CD8-positive, alpha-beta memory T cell (primary cell): ENCODE measurements around the gene SIPA1L2. TPM values are rescaled to one million over a fixed set of nuclear protein-coding genes. Genes with fewer than 3 reads are reported as not detected.

Experiments used
- CTCF ChIA-PET: fragments of 350-600 bp; sonication (Branson Sonifier 250); formaldehyde crosslinking; loops from one replicate; lab custom pipeline; 2021; ENCODE audit warnings: antibody characterized with exemption; lab: Charles Lee
- POLR2A ChIA-PET: fragments of 350-600 bp; sonication (Branson Sonifier 250); formaldehyde crosslinking; loops from one replicate; lab custom pipeline; 2021; ENCODE audit warnings: antibody characterized with exemption; lab: Charles Lee
- DNase-seq, 5 donors: peaks; one replicate each; pipeline versions ENCODE4 v3.0.0 to v3.0.0-alpha.2; 2020 to 2022; ENCODE audit warnings: mixed read lengths in 1 of 5
- H3K27ac ChIP-seq: one replicate; pipeline ENCODE4 v1.7.0; 2013; ENCODE audit warnings: low read depth, mild to moderate bottlenecking, low read length, moderate library complexity
- H3K27me3 ChIP-seq: 2 replicates; pipeline ENCODE4 v1.7.0; 2013; ENCODE audit warnings: low read length, mild to moderate bottlenecking; ENCODE audit not compliant: insufficient read depth, poor library complexity, severe bottlenecking
- H3K36me3 ChIP-seq: 2 replicates; pipeline ENCODE4 v1.7.0; 2013; ENCODE audit warnings: mild to moderate bottlenecking, low read length, moderate library complexity; ENCODE audit not compliant: insufficient read depth
- H3K4me1 ChIP-seq: 2 replicates; pipeline ENCODE4 v1.7.0; 2013; ENCODE audit warnings: mild to moderate bottlenecking, low read length, moderate library complexity; ENCODE audit not compliant: insufficient read depth
- H3K4me3 ChIP-seq: 2 replicates; pipeline ENCODE4 v1.7.0; 2013; ENCODE audit warnings: mild to moderate bottlenecking, low read length
- H3K9me3 ChIP-seq: 2 replicates; pipeline ENCODE4 v1.7.0; 2013; ENCODE audit warnings: mild to moderate bottlenecking, low read length
- H3K27ac Mint-ChIP-seq, 8 donors: one replicate each; pipeline ENCODE4 v1.8.0; 2020 to 2021; ENCODE audit warnings: mixed read lengths in 8 of 8, mild to moderate bottlenecking in 6 of 8, inconsistent platforms in 3 of 8, moderate library complexity in 3 of 8
- H3K27me3 Mint-ChIP-seq, 2 donors: one replicate each; pipeline ENCODE4 v1.8.0; 2020 to 2021; ENCODE audit warnings: mixed read lengths in 2 of 2, mild to moderate bottlenecking in 1 of 2, moderate library complexity in 1 of 2
- H3K36me3 Mint-ChIP-seq, 3 donors: one replicate each; pipeline ENCODE4 v1.8.0; 2020 to 2021; ENCODE audit warnings: mixed read lengths in 3 of 3, inconsistent platforms in 1 of 3, mild to moderate bottlenecking in 1 of 3
- H3K4me1 Mint-ChIP-seq, 3 donors: one replicate each; pipeline ENCODE4 v1.8.0; 2020 to 2021; ENCODE audit warnings: mixed read lengths in 3 of 3, inconsistent platforms in 1 of 3, mild to moderate bottlenecking in 1 of 3
- H3K4me3 Mint-ChIP-seq, 7 donors: one replicate each; pipeline ENCODE4 v1.8.0; 2020 to 2021; ENCODE audit warnings: mixed read lengths in 7 of 7, mild to moderate bottlenecking in 6 of 7, moderate library complexity in 4 of 7, inconsistent platforms in 2 of 7
- H3K9me3 Mint-ChIP-seq, 5 donors: one replicate each; pipeline ENCODE4 v1.8.0; 2020 to 2022; ENCODE audit warnings: mixed read lengths in 5 of 5, mild to moderate bottlenecking in 3 of 5, moderate library complexity in 2 of 5, inconsistent platforms in 1 of 5
- polyA plus RNA-seq: library from polyadenylated mRNA; unstranded; fragments of 300-500 nt; fragmentation: Illumina TruSeq; gene quantifications from one replicate; pipeline ENCODE4 v1.2.3, GENCODE V29; 2021
- total RNA-seq, 2 experiments: library from RNA; stranded (reverse); gene quantifications; one replicate each; pipeline ENCODE4 v1.2.3, GENCODE V29; 2021

SIPA1L2 gene
- total and polyA plus RNA-seq, 3 experiments from 2014 or later, result 1.4 to 12.2 (median 10.0) TPM

DNA sequence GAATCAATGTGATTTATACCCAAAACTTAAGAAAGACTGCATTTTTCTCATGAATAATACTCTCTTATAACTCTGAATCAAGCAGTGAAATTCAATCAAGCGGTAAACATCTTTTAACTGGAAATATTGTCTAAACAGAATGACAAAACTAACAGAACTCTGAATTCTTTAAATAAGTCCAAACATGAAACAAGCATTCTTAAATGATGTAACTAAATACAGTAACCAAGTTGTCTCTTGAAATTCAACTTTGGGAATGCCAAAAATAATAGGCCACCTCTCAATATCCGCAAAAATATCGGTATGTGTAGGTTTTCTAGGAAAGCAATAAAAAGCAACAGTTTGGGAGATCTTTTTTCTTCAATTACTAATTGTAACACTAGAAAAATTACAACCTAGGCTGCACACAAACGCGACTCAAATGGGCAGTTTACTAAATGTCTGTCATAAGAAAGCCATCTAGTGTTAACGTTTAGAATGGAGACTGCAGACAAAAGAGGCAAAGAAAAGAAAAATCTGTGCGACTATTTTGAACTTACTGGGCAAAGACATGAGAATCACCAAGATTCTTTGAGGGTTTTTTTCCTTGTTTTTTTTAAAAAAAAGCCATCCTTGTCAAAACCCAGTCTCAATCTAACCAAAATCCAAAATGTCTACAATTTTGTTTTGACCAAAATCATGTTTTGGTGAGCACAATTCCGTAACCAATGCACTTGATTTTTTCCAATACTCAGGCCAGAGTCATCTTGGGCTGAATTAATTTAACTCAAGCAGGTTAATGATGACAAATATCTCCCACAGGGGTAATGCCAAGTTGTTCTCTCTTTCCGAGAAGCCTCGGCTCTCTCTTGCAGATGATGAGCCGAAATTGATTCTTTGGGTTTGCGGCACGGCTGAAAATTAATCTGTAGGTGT is 1.3 kb downstream of the SIPA1L2 start:
- Histone ChIP-seq H3K27ac (no peak overlapping the region), H3K36me3 (no peaks in the 10 kb centered on the region), H3K4me3 (peak overlapping the region; percentile 15), H3K4me1 (peaks cover 9% of the 10 kb centered on the region), H3K9me3 (no peaks in the 10 kb centered on the region), H3K27me3 (no peaks in the 10 kb centered on the region)
- no peak for DNase-seq
- POLR2A ChIA-PET, result no interaction called here
- CTCF ChIA-PET, result interaction anchor here (1.0 to 2.5 kb wide), 6 partner anchors 8 to 872 kb away, joined by 3 to 22 read pairs (median 6); no protein-coding TSS in a partner anchor
- peak overlapping the region in 7 of 8 donors; percentile 27 to 83 (median 71) for H3K27ac Mint-ChIP-seq
- H3K9me3 Mint-ChIP-seq, result no peaks in the 10 kb centered on the region
- peaks cover 26 to 45% (median 30%) of the 10 kb centered on the region in 3 donors for H3K4me1 Mint-ChIP-seq
- H3K4me3 Mint-ChIP-seq, result peak overlapping the region; percentile 87 to 95 (median 92)
- H3K36me3 Mint-ChIP-seq, result peaks cover 0 to 3% (median 0%) of the 10 kb centered on the region in 3 donors
- H3K27me3 Mint-ChIP-seq, result peaks cover 16 to 40% of the 10 kb centered on the region in 2 donors

DNA sequence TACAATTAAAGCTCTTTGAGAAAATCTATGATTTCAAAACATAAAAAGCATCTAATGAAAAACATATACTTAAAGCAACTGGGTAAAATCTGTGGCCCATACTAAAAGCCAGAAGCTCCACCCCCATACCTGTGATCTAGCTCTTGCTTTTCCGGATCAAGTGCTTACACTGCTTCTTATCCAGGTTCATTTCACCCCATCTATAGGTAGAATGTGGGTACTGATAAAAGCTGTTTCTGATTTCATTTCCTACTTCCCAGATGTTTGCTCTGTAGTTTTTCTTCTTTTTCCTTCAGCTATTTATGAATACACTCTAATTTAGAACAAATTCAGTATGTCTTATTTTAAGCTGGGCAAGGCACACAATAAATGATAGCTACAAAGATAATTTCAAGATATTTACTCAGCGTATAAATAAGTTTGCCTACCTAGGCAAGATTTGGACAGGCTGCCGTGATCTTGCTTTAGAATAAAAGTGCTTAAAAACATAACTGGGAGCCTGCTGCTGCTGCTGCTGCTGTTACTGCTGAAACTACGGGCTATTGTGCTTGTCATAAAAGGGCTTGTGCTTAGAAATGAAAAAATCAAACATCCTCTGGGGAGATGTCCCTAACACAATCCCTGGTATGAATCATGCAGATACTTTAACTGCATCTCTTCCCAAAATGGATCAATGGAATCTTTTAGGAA is 2.1 kb downstream of the SIPA1L2 start:
- H3K9me3 ChIP-seq, result no peaks in the 10 kb centered on the region
- Mint-ChIP-seq H3K36me3 (peaks cover 0 to 3% (median 0%) of the 10 kb centered on the region in 3 donors), H3K4me1 (peaks cover 26 to 45% (median 30%) of the 10 kb centered on the region in 3 donors), H3K9me3 (no peaks in the 10 kb centered on the region), H3K4me3 (peak overlapping the region in 5 of 7 donors; percentile 53 to 95 (median 92)), H3K27me3 (peaks cover 16 to 35% of the 10 kb centered on the region in 2 donors), H3K27ac (peak overlapping the region in 5 of 8 donors; percentile 2 to 78 (median 13))
- H3K4me3 ChIP-seq, result no peak overlapping the region
- ChIA-PET POLR2A (no interaction called here), CTCF (interaction anchor here (0.8 to 2.5 kb wide), 14 partner anchors 9 to 872 kb away, joined by 3 to 22 read pairs (median 4); no protein-coding TSS in a partner anchor)
- H3K27ac ChIP-seq, result no peak overlapping the region
- peaks cover 9% of the 10 kb centered on the region for H3K4me1 ChIP-seq
- H3K36me3 ChIP-seq, result no peaks in the 10 kb centered on the region
- no peaks in the 10 kb centered on the region for H3K27me3 ChIP-seq
- DNase-seq, result peak in 2 of 5 donors; percentile 30 to 44

GRCh38 chr1:232627171-232627570 is 2.8 kb downstream of the SIPA1L2 start:
- CTCF ChIA-PET, result interaction anchor here (0.8 to 2.5 kb wide), 14 partner anchors 10 to 871 kb away, joined by 3 to 22 read pairs (median 4); no protein-coding TSS in a partner anchor
- POLR2A ChIA-PET, result no interaction called here
- peaks cover 16 to 29% of the 10 kb centered on the region in 2 donors for H3K27me3 Mint-ChIP-seq

GRCh38 chr1:232626452-232626851 is 3.5 kb downstream of the SIPA1L2 start:
- H3K27me3 Mint-ChIP-seq, result peaks cover 10 to 24% of the 10 kb centered on the region in 2 donors

More at GRCh38 chr1:232627171-232627570, 2.8 kb downstream of the SIPA1L2 start:
- Histone ChIP-seq H3K9me3 (no peaks in the 10 kb centered on the region), H3K4me1 (peaks cover 9% of the 10 kb centered on the region), H3K27me3 (no peaks in the 10 kb centered on the region), H3K36me3 (no peaks in the 10 kb centered on the region), H3K4me3 (no peak overlapping the region), H3K27ac (no peak overlapping the region)
- no peaks in the 10 kb centered on the region for H3K9me3 Mint-ChIP-seq
- H3K4me3 Mint-ChIP-seq, result peak overlapping the region in 3 of 7 donors; percentile 38 to 93 (median 92)
- no peak for DNase-seq
- H3K27ac Mint-ChIP-seq, result peak overlapping the region in 2 of 8 donors; percentile 9 to 21
- H3K4me1 Mint-ChIP-seq, result peaks cover 28 to 45% (median 30%) of the 10 kb centered on the region in 3 donors
- H3K36me3 Mint-ChIP-seq, result peaks cover 0 to 3% (median 0%) of the 10 kb centered on the region in 3 donors

GRCh38 chr1:232625319-232625868 is 4.5 kb downstream of the SIPA1L2 start:
- POLR2A ChIA-PET, result no interaction called here
- no peak for DNase-seq
- Mint-ChIP-seq H3K36me3 (peaks cover 0 to 2% (median 0%) of the 10 kb centered on the region in 3 donors), H3K27me3 (peaks cover 3 to 16% of the 10 kb centered on the region in 2 donors), H3K27ac (peak overlapping the region in 1 of 8 donors; percentile 56), H3K4me3 (no peak overlapping the region), H3K9me3 (no peaks in the 10 kb centered on the region), H3K4me1 (peaks cover 21 to 38% (median 24%) of the 10 kb centered on the region in 3 donors)
- no peaks in the 10 kb centered on the region for H3K9me3 ChIP-seq
- CTCF ChIA-PET, result interaction anchor here (1.2 kb wide), 1 partner anchor 758 kb away, joined by 3 read pairs; no protein-coding TSS in a partner anchor
- H3K36me3 ChIP-seq, result no peaks in the 10 kb centered on the region
- H3K27me3 ChIP-seq, result no peaks in the 10 kb centered on the region
- H3K4me1 ChIP-seq, result peaks cover 9% of the 10 kb centered on the region
- no peak overlapping the region for H3K4me3 ChIP-seq
- no peak overlapping the region for H3K27ac ChIP-seq

More at GRCh38 chr1:232626452-232626851, 3.5 kb downstream of the SIPA1L2 start:
- no peak overlapping the region for H3K27ac Mint-ChIP-seq
- Histone ChIP-seq H3K4me1 (peaks cover 9% of the 10 kb centered on the region), H3K36me3 (no peaks in the 10 kb centered on the region), H3K27ac (no peak overlapping the region), H3K27me3 (no peaks in the 10 kb centered on the region), H3K4me3 (no peak overlapping the region), H3K9me3 (no peaks in the 10 kb centered on the region)
- DNase-seq, result no peak
- peaks cover 0 to 3% (median 0%) of the 10 kb centered on the region in 3 donors for H3K36me3 Mint-ChIP-seq
- no peak overlapping the region for H3K4me3 Mint-ChIP-seq
- peaks cover 28 to 45% (median 30%) of the 10 kb centered on the region in 3 donors for H3K4me1 Mint-ChIP-seq
- ChIA-PET CTCF (interaction anchor here (1.2 to 2.5 kb wide), 3 partner anchors 28 to 760 kb away, joined by 3 to 22 read pairs (median 8); no protein-coding TSS in a partner anchor), POLR2A (no interaction called here)
- H3K9me3 Mint-ChIP-seq, result no peaks in the 10 kb centered on the region

DNA sequence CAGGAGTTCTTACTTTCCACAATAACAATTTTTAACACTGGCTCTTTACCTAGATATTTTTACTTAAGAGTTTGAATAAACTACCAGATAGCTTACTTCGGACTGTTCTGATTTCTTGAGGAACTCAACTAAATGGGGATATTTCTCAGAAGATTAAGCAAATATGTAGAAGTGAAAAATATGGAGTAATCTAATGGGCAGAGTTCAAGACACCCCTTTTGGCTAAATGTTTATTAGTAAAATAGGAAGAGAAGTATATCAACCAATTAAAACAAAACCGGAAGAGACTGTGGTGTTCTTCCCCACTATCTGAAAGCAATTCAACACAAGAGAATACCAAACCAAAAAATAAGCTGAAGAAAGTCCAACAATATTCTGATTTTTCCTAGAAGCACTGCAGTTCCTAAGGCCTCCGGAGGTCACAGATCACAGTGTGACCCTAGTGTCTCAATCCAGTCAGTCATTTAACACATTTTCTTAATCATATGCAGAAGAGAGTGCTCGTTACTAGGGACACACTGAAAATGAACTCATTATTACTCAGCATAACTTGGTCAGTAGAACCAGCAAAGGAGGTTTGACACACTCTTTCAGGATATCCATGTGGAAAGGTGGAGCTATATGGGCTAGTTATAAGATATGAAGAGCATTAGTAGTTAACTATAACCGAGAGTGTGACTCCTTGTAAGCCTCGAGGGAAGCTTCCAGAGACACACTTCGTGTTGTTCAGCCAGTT is 5.2 kb downstream of the SIPA1L2 start:
- Mint-ChIP-seq H3K27me3 (peaks cover 3 to 16% of the 10 kb centered on the region in 2 donors), H3K4me1 (peaks cover 21 to 38% (median 24%) of the 10 kb centered on the region in 3 donors), H3K9me3 (no peaks in the 10 kb centered on the region), H3K36me3 (peaks cover 0 to 2% (median 0%) of the 10 kb centered on the region in 3 donors), H3K27ac (peak overlapping the region in 2 of 8 donors; percentile 16 to 56), H3K4me3 (no peak overlapping the region)
- H3K36me3 ChIP-seq, result no peaks in the 10 kb centered on the region
- H3K4me1 ChIP-seq, result peaks cover 9% of the 10 kb centered on the region
- ChIA-PET CTCF (interaction anchor here (1.2 kb wide), 1 partner anchor 758 kb away, joined by 3 read pairs; no protein-coding TSS in a partner anchor), POLR2A (no interaction called here)
- no peaks in the 10 kb centered on the region for H3K27me3 ChIP-seq
- no peak overlapping the region for H3K27ac ChIP-seq
- no peaks in the 10 kb centered on the region for H3K9me3 ChIP-seq
- H3K4me3 ChIP-seq, result no peak overlapping the region
- no peak for DNase-seq

DNA sequence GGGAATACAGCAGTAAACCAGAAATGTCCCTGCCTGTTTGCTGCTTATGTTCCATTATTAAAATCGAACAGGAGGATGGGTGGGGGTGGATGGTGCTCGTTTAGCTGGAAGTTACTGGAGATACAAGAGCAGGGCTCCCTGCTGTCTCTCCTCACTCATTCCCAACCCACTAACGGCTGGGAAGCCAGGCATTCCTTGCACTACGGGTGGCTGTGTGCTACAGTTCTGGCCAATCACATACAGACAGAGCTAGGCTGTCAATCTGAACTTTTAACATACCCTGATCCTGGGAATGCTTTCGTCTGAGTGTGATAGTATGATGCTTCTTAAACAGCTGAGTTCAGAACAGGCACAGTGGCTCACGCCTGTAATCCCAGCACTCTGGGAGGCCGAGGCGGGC is 7.0 kb downstream of the SIPA1L2 start:
- no peaks in the 10 kb centered on the region for H3K9me3 Mint-ChIP-seq
- DNase-seq, result no peak
- no peak overlapping the region for H3K4me3 Mint-ChIP-seq
- peaks cover 0 to 6% of the 10 kb centered on the region in 2 donors for H3K27me3 Mint-ChIP-seq
- POLR2A ChIA-PET, result no interaction called here
- H3K27ac Mint-ChIP-seq, result no peak overlapping the region
- CTCF ChIA-PET, result no interaction called here
- no peaks in the 10 kb centered on the region for H3K4me1 ChIP-seq
- no peaks in the 10 kb centered on the region for H3K9me3 ChIP-seq
- no peaks in the 10 kb centered on the region for H3K36me3 Mint-ChIP-seq
- no peak overlapping the region for H3K4me3 ChIP-seq
- H3K27me3 ChIP-seq, result no peaks in the 10 kb centered on the region
- no peak overlapping the region for H3K27ac ChIP-seq
- no peaks in the 10 kb centered on the region for H3K36me3 ChIP-seq
- peaks cover 7 to 23% (median 13%) of the 10 kb centered on the region in 3 donors for H3K4me1 Mint-ChIP-seq
